Keratinocyte (primary cell): ENCODE data around the gene FAM193B.

Experiments
- EZH2 ChIP-seq: IDR thresholded peaks from one replicate; pipeline ENCODE4 v1.6.1; 2012; ENCODE audit warnings: inconsistent platforms, mild to moderate bottlenecking, low read length, moderate library complexity
- TF ChIP-seq, protein P1 (sequence below), 3 experiments: IDR thresholded peaks in 1 of 3; conservative IDR thresholded peaks in 1 of 3; optimal IDR thresholded peaks in 1 of 3; 2 replicates in 2 of 3; 3 replicates in 1 of 3; pipeline versions ENCODE3 to v1.5.1; 2011; ENCODE audit warnings: low read length in 3 of 3, mild to moderate bottlenecking in 3 of 3, moderate library complexity in 2 of 3, control low read depth in 1 of 3, inconsistent platforms in 1 of 3; ENCODE audit not compliant: insufficient read depth in 2 of 3; ENCODE audit errors: extremely low read depth in 1 of 3

DNA sequence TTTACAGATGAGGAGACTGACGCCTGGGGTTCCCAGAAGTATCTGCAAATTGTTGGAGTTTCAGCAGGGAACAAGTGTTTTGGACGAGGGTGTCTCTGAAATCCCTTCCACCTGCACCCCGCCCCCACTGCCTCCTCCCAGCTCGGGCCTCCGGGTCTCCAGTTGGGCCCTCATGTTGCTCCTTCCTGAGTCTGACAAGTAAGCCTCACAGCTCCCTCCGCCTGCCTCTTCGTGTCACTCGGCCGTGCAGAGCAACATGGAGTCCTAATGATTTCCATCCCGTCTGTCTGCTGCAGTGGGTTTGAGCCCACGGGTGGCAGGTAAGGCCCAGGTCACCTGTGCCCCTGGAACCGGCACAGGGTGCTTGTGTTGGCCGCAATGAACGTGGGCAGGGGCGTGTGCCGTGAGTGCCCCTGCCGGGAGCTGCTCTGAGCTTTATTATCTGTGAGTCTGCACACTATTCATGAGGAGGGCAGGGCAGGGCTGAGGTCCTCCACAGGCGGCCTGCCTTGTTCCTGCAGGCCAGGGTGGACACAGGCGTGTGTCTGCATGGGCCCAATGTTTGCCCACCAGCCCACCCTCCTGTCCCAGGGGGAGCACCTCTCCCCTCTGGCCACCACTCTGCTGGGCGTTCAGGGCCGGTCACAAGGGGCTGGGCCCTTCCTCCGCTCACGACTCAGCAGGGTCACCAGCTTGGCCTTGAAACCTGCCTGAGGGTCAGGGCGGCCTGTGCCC, 50.8 kb downstream of the FAM193B start:
- no peak for TF ChIP-seq EZH2
- TF ChIP-seq, protein P1, sequence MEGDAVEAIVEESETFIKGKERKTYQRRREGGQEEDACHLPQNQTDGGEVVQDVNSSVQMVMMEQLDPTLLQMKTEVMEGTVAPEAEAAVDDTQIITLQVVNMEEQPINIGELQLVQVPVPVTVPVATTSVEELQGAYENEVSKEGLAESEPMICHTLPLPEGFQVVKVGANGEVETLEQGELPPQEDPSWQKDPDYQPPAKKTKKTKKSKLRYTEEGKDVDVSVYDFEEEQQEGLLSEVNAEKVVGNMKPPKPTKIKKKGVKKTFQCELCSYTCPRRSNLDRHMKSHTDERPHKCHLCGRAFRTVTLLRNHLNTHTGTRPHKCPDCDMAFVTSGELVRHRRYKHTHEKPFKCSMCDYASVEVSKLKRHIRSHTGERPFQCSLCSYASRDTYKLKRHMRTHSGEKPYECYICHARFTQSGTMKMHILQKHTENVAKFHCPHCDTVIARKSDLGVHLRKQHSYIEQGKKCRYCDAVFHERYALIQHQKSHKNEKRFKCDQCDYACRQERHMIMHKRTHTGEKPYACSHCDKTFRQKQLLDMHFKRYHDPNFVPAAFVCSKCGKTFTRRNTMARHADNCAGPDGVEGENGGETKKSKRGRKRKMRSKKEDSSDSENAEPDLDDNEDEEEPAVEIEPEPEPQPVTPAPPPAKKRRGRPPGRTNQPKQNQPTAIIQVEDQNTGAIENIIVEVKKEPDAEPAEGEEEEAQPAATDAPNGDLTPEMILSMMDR (optimal IDR thresholded peaks at IDR 0.05 in 1 of 3, IDR thresholded peaks at IDR 0.05 in 1 of 3, conservative IDR thresholded peaks at IDR 0.05 in 1 of 3; ENCODE audit: extremely low read depth in 1 of 3, insufficient read depth in 2 of 3, low read length in 3 of 3), result no peak
